HepG2 (cell line): ENCODE data around the gene DLEC1. TPM values are rescaled to one million over a fixed set of nuclear protein-coding genes. Genes with fewer than 3 reads are reported as not detected.

Experiments
- ATAD3A ChIP-seq: sonication (generic); formaldehyde crosslinking; IDR thresholded peaks from 2 replicates; pipeline ENCODE4 v1.4.0; 2020; ENCODE audit warnings: missing genetic modification reagents
- ATF2 ChIP-seq: sonication (generic); formaldehyde crosslinking; IDR thresholded peaks from 2 replicates; pipeline ENCODE4 v1.4.0; 2020; ENCODE audit warnings: missing genetic modification reagents
- EED ChIP-seq: sonication (generic); formaldehyde crosslinking; IDR thresholded peaks from 2 replicates; pipeline ENCODE4 v1.5.0; 2020; ENCODE audit warnings: mild to moderate bottlenecking, missing genetic modification reagents
- EHMT2 ChIP-seq: fragments of 200-600 bp; sonication (generic); IDR thresholded peaks from 2 replicates; pipeline ENCODE4 v1.7.0; 2017; ENCODE audit warnings: antibody characterized with exemption, low read depth, low read length, borderline replicate concordance
- FOXK1 ChIP-seq: sonication (generic); formaldehyde crosslinking; IDR thresholded peaks from 2 replicates; pipeline ENCODE4 v1.4.0; 2020; ENCODE audit warnings: low read depth, missing genetic modification reagents, borderline replicate concordance
- KLF16 ChIP-seq, 2 experiments: sonication (generic) in 1 of 2; formaldehyde crosslinking in 1 of 2; IDR thresholded peaks; 2 replicates each; pipeline versions ENCODE4 v1.6.1 to v1.8.0; 2016 to 2023; ENCODE audit warnings: missing genetic modification reagents in 2 of 2, missing compliant biosample characterization in 1 of 2
- NFYC ChIP-seq: IDR thresholded peaks from 2 replicates; pipeline ENCODE4 v1.6.1; 2016; ENCODE audit warnings: missing genetic modification reagents, missing compliant biosample characterization
- NKX3-1 ChIP-seq: sonication (generic); formaldehyde crosslinking; IDR thresholded peaks from 2 replicates; pipeline ENCODE4 v1.5.0; 2020; ENCODE audit warnings: missing genetic modification reagents
- SALL2 ChIP-seq: sonication (generic); formaldehyde crosslinking; IDR thresholded peaks from 2 replicates; pipeline ENCODE4 v1.8.1; 2023; ENCODE audit warnings: mild to moderate bottlenecking, missing genetic modification reagents, inconsistent platforms
- TEAD3 ChIP-seq: optimal IDR thresholded peaks from 2 replicates; pipeline ENCODE3; 2016; ENCODE audit warnings: borderline replicate concordance
- ZBTB34 ChIP-seq: sonication (generic); formaldehyde crosslinking; IDR thresholded peaks from 2 replicates; pipeline ENCODE4 v1.8.0; 2022; ENCODE audit warnings: mild to moderate bottlenecking, missing genetic modification reagents
- ZNF224 ChIP-seq: sonication (generic); formaldehyde crosslinking; IDR thresholded peaks from 2 replicates; pipeline ENCODE4 v1.5.0; 2020; ENCODE audit warnings: mild to moderate bottlenecking, missing genetic modification reagents
- ZNF253 ChIP-seq: sonication (generic); formaldehyde crosslinking; IDR thresholded peaks from 2 replicates; pipeline ENCODE4 v1.8.0; 2022; ENCODE audit warnings: mild to moderate bottlenecking, missing genetic modification reagents, borderline replicate concordance
- ZNF501 ChIP-seq: sonication (generic); formaldehyde crosslinking; IDR thresholded peaks from 2 replicates; pipeline ENCODE4 v1.5.1; 2020; ENCODE audit warnings: mild to moderate bottlenecking, moderate library complexity, missing genetic modification reagents
- ZNF513 ChIP-seq: sonication (generic); formaldehyde crosslinking; conservative IDR thresholded peaks from 2 replicates; pipeline ENCODE4 v1.5.0; 2020; ENCODE audit warnings: missing genetic modification reagents
- ZNF572 ChIP-seq: sonication (generic); formaldehyde crosslinking; IDR thresholded peaks from 2 replicates; pipeline ENCODE4 v1.5.1; 2020; ENCODE audit warnings: mild to moderate bottlenecking, missing genetic modification reagents
- polyA plus RNA-seq, 8 experiments: library from polyadenylated mRNA; depleted of rRNA in 3 of 8; stranded (reverse) in 7 of 8; unstranded in 1 of 8; fragments of >200 nt; fragmentation: Illumina TruSeq in 4 of 8; extraction: Trizol in 4 of 8; gene quantifications; 2 replicates each; pipeline versions ENCODE4 v1.2.1 to v1.2.3, GENCODE V29; 2011 to 2016; ENCODE audit warnings: low read depth in 4 of 8, missing spikeins in 1 of 8, mixed read lengths in 1 of 8; ENCODE audit not compliant: insufficient read depth in 1 of 8
- total RNA-seq, 5 experiments: library from RNA; depleted of rRNA; stranded (reverse); fragments of >200 nt; fragmentation: Illumina TruSeq; extraction: Trizol; gene quantifications; 2 replicates each; pipeline ENCODE4 v1.2.3, GENCODE V29; 2016; ENCODE audit warnings: low read depth in 1 of 5
- TF ChIP-seq, protein P1 (sequence below), 2 experiments: sonication (generic) in 1 of 2; formaldehyde crosslinking in 1 of 2; IDR thresholded peaks; 2 replicates each; pipeline versions ENCODE4 v1.4.0 to v1.6.1; 2018 to 2020; ENCODE audit warnings: missing genetic modification reagents in 2 of 2, borderline replicate concordance in 1 of 2, low read depth in 1 of 2, mild to moderate bottlenecking in 1 of 2, missing biosample characterization in 1 of 2
- TF ChIP-seq, protein P2 (sequence below): sonication (generic); formaldehyde crosslinking; conservative IDR thresholded peaks from 2 replicates; pipeline ENCODE4 v1.4.0; 2020; ENCODE audit warnings: missing genetic modification reagents

The DLEC1 gene
- total and polyA plus RNA-seq, 2 of the 13 experiments (the other 11 are each of a cell fraction or from before 2014, with no cell fraction given) = 0.09 TPM; not detected in 1

DNA sequence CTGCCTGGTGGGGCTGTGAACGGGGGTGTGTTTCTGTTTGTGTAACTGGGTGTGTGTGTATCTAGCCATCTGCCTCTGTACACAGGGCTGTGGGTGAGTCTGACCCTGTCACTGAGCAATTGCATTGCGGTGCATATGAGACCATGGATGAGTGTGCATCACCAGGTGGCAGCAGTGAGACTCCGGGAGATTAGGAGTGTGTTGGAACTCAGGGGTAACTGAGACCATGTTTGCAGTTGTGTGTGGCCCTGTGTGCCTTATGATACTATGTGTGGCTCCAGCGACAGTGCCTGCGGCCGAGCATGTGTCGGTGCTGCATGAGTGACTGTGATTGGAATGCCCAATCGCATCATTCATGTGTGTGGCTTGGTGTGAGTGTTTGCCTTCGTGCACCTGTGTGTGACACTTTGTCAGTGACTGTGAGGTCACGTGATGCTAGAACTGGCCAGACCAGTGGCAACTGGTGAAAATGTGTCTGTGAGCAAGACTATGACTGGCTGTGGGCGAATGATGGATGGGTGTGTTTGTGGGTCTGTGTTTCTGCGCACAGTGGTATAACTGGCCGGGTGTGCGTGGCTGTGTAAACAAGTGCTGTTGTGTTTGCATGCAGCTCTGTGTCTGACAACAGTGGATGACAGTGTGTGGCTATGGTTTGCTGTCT, 34.5 kb upstream of the DLEC1 start (continued):
- TF ChIP-seq ATF2 (CRISPR knock-in tag) (no peak; the same call in 1 of the 2 replicates), KLF16 (CRISPR knock-in tag; IDR thresholded peaks at IDR 0.05) (peak; percentile 32 to 46; a peak in 2 of 4 replicates), ZNF572 (CRISPR knock-in tag) (0 out of 2 replicates have a peak, but pooled peaks have one; percentile 70), ZNF253 (0 out of 2 replicates have a peak, but pooled peaks have one; percentile 17), NFYC (CRISPR knock-in tag) (no peak), ZNF513 (CRISPR knock-in tag) (no peak), EED (no peak), ZNF501 (peak; percentile 32; the same call in 1 of the 2 replicates), TEAD3 (peak; percentile 81), ZNF224 (CRISPR knock-in tag) (no peak), ZBTB34 (no peak; the same call in 1 of the 2 replicates), FOXK1 (peak; percentile 50; the same call in 1 of the 2 replicates), NKX3-1 (CRISPR knock-in tag) (no peak), SALL2 (CRISPR knock-in tag) (peak; percentile 47; the same call in 1 of the 2 replicates), ATAD3A (CRISPR knock-in tag) (no peak), EHMT2 (no peak)
- TF ChIP-seq, protein P1, sequence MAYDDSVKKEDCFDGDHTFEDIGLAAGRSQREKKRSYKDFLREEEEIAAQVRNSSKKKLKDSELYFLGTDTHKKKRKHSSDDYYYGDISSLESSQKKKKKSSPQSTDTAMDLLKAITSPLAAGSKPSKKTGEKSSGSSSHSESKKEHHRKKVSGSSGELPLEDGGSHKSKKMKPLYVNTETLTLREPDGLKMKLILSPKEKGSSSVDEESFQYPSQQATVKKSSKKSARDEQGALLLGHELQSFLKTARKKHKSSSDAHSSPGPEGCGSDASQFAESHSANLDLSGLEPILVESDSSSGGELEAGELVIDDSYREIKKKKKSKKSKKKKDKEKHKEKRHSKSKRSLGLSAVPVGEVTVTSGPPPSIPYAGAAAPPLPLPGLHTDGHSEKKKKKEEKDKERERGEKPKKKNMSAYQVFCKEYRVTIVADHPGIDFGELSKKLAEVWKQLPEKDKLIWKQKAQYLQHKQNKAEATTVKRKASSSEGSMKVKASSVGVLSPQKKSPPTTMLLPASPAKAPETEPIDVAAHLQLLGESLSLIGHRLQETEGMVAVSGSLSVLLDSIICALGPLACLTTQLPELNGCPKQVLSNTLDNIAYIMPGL (CRISPR knock-in tag; IDR thresholded peaks at IDR 0.05; ENCODE audit: borderline replicate concordance in 1 of 2, low read depth in 1 of 2) = peak; percentile 79 to 87; a peak in 3 of 4 replicates
- TF ChIP-seq, protein P2, sequence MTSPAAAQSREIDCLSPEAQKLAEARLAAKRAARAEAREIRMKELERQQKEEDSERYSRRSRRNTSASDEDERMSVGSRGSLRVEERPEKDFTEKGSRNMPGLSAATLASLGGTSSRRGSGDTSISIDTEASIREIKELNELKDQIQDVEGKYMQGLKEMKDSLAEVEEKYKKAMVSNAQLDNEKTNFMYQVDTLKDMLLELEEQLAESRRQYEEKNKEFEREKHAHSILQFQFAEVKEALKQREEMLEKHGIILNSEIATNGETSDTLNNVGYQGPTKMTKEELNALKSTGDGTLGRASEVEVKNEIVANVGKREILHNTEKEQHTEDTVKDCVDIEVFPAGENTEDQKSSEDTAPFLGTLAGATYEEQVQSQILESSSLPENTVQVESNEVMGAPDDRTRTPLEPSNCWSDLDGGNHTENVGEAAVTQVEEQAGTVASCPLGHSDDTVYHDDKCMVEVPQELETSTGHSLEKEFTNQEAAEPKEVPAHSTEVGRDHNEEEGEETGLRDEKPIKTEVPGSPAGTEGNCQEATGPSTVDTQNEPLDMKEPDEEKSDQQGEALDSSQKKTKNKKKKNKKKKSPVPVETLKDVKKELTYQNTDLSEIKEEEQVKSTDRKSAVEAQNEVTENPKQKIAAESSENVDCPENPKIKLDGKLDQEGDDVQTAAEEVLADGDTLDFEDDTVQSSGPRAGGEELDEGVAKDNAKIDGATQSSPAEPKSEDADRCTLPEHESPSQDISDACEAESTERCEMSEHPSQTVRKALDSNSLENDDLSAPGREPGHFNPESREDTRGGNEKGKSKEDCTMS (CRISPR knock-in tag) = no peak
